GM12872 (cell line): ENCODE measurements around the gene ETV7.

Experiments used
- TF ChIP-seq, protein P1 (sequence below): IDR thresholded peaks from 3 replicates; pipeline ENCODE4 v1.5.1; 2011; ENCODE audit warnings: low read depth, mild to moderate bottlenecking, low read length, moderate library complexity; ENCODE audit not compliant: insufficient read depth

ETV7 gene

DNA sequence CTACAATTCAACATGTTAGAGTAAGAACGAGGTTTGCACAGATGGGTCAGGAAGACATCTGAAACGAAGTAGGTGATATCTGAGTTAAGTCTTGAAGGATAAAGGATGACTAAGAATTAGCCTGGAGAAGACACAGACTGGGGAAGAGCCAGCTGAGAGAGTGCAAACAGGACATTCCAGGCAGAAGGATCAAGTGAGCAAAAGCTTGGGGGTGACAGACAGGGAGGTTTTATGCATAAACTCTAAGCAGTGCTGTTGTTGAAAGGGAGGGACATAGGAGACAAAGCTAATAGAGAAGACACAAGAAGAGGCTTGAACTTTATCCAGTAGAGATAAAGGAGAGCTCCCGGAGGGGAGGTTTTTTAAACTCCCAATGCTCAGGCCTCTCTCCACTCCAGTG is 15.0 kb upstream of the ETV7 start:
- TF ChIP-seq, protein P1, sequence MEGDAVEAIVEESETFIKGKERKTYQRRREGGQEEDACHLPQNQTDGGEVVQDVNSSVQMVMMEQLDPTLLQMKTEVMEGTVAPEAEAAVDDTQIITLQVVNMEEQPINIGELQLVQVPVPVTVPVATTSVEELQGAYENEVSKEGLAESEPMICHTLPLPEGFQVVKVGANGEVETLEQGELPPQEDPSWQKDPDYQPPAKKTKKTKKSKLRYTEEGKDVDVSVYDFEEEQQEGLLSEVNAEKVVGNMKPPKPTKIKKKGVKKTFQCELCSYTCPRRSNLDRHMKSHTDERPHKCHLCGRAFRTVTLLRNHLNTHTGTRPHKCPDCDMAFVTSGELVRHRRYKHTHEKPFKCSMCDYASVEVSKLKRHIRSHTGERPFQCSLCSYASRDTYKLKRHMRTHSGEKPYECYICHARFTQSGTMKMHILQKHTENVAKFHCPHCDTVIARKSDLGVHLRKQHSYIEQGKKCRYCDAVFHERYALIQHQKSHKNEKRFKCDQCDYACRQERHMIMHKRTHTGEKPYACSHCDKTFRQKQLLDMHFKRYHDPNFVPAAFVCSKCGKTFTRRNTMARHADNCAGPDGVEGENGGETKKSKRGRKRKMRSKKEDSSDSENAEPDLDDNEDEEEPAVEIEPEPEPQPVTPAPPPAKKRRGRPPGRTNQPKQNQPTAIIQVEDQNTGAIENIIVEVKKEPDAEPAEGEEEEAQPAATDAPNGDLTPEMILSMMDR: no peak

DNA sequence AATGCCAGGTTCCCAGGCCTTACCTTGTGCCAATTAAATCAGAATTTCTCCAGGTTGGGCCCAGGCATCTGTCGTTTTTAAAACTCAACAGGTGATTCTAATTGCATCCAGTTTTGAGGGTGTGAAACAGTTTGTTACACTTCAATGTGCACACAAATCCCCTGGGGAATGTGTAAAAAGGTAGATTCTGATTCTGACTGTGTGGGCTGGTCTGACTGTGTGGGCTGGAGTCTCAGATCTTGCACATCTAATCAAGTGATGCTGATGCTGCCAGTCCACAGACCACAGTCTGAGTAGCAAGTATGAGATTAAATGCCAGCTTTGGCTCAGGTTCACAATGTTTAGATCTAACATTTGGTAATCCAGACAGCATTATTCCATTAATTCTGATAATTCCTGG is 12.5 kb upstream of the ETV7 start:
- TF ChIP-seq, protein P1: no peak

DNA sequence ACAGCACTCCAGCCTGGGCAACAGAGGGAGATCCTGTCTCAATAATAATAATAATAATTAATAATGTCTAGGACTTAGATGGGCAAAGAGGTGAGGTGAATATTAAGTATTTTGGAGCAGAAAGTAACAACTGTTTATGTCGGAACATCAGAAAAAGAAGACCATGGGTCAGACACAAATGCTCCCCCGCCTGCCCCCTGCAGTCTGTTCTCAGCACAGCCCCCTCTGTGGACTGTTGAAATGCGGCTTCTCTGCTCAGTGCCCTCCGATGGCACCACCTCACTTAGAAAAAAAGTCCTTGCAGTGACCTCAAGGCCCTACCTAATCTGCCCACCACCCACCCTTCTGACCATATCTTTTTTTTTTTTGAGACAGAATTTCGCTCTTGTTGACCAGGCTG is 5.2 kb upstream of the ETV7 start:
- TF ChIP-seq, protein P1: peak; percentile 31; the same call in 1 of the 3 replicates

DNA sequence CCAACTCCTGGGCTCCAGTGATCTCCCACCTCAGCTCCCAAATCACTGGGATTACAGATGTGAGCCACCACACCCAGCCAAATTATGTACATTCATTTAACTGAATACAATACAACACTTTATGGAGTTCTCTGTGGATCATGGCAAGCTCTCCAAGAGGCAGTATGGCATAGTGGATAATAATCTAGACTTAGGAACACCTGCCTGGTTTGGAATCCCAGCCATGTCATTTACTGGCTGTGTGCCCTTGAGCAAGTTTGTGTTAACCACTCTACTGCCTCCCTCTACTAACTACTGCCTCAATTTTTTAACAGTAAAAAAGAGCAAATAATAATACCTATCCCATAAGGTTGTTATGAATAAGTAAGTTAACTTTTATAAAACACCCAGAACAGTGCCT is 1.9 kb upstream of the ETV7 start:
- TF ChIP-seq, protein P1: no peak

DNA sequence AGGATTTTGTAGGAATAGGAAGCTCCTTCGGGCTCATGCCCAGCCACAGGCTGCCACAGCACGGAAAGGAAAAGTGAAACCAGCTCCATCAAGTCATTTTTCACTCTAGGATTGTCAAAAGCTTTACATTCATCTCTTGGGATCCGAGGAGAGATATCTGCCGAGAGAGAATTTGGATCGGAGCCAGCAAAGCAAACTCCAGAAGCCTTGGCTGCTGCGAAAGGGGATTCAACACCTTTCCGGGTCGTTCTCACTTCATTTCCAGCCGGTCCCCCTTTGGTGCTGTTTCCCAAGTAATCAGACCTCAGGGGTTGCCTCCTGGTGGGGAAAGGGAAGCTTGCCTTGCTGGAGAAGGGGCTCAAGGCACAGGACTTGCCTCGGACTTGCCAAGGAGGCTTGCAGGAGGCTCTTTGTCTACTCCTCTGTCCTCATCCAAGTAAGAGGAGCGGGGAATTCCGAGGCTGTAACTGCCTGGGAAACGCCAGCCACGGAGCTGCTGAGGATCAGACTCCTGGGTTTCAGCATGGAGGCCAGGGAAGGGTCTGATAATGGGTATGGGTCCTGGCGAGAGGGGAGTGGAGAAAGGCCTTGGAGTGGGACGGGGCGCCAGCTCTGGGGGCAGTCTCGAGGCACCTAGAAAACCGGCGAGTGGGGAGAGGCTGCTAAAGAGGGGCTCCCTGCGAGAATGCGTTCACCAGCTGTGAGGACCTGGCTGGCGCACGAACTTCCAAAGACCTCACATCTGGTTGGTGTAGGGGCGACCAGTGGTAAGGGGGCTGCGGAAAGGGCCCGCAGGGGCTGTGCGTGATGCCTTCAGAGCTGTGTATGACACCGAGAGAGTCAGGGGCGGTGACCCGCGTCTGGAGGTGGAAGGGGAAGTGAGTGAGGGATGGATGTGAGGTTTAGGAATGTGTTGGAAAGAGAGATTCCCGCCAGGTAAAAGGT is 702 bp downstream of the ETV7 start:
- TF ChIP-seq, protein P1: peak; percentile 18; the same call in 1 of the 3 replicates

DNA sequence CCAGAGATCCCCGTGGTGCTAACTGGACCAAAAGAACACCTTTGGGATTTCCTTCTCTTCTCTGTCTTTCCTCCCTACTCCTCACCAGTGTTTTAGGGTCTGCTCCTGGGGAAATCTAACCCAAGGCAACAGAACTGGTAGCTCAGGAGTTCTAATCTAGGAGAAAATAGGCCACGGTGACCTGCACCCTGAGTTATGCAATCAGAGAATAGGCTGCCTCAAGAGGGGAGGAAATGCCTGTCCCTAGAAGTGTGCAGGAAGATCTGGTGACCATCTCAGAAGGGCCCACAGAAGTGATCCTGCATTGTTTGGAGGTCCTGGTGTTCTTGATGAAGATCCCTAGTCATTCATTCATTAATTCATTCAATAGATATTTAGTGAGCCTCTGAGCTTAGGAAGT is 3.4 kb downstream of the ETV7 start:
- TF ChIP-seq, protein P1: no peak

DNA sequence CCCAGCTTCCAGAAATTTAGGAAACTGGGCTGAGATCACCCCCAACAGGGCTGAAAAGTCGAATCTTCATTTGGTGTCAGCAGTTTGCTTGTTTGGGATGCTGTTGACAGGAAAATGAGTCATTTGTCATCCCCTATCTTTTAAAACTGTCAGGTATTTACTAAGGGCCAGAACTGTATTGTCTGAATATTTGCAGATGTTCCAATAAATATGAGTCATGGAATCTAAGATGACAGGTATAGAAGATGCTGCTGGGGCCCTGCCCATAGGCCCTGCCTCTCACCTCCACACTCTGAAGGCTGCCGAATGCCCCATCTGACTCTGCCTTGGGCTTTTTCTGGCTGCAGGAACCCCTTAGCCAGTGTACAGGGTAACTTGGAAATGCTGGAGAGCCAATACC is 3.9 kb downstream of the ETV7 start:
- TF ChIP-seq, protein P1: no peak
